Astrocyte (in vitro differentiated cells and primary cell): ENCODE data around the gene BFAR. TPM values are rescaled to one million over a fixed set of nuclear protein-coding genes. Genes with fewer than 3 reads are reported as not detected.
"Not testable (repeated sequence)": the region's sequence is repeated elsewhere in the genome, so short reads cannot be mapped to it uniquely, and the experiment has no call there.

Experiments used
- DNase-seq: peaks from one replicate; pipeline ENCODE4 v3.0.0-alpha.2; 2010; ENCODE audit warnings: low read depth
- FAIRE-seq: peaks from 2 replicates; lab custom pipeline; 2011; peaks lifted over from hg19 to GRCh38; lab: Jason Lieb, UNC
- H2AFZ ChIP-seq: 2 replicates; pipeline ENCODE4 v1.6.0; 2012; ENCODE audit warnings: low read depth, low read length, inconsistent platforms
- H3K27ac ChIP-seq: 2 replicates; pipeline ENCODE4 v1.5.1; 2011; ENCODE audit warnings: low read depth, low read length, inconsistent platforms
- H3K27me3 ChIP-seq: 2 replicates; pipeline ENCODE4 v1.6.0; 2011; ENCODE audit warnings: low read length, inconsistent platforms; ENCODE audit not compliant: insufficient read depth
- H3K36me3 ChIP-seq: 2 replicates; pipeline ENCODE4 v1.5.1; 2011; ENCODE audit warnings: low read length, inconsistent platforms; ENCODE audit not compliant: insufficient read depth
- H3K4me1 ChIP-seq: 2 replicates; pipeline ENCODE4 v1.5.1; 2011; ENCODE audit warnings: low read length, inconsistent platforms; ENCODE audit not compliant: insufficient read depth
- H3K4me2 ChIP-seq: 2 replicates; pipeline ENCODE4 v1.6.0; 2012; ENCODE audit warnings: low read length, inconsistent platforms
- H3K4me3 ChIP-seq: 2 replicates; pipeline ENCODE4 v1.5.1; 2011; ENCODE audit warnings: low read depth, mild to moderate bottlenecking, low read length, inconsistent platforms; ENCODE audit not compliant: insufficient read depth
- H3K79me2 ChIP-seq: 2 replicates; pipeline ENCODE4 v1.6.0; 2012; ENCODE audit warnings: mild to moderate bottlenecking, low read length, inconsistent platforms; ENCODE audit not compliant: insufficient read depth
- H3K9ac ChIP-seq: 2 replicates; pipeline ENCODE4 v1.6.0; 2012; ENCODE audit warnings: mild to moderate bottlenecking, low read length, inconsistent platforms
- H3K9me3 ChIP-seq: 2 replicates; pipeline ENCODE4 v1.5.1; 2012; ENCODE audit warnings: low read depth, mild to moderate bottlenecking, low read length, inconsistent platforms; ENCODE audit not compliant: insufficient read depth
- H4K20me1 ChIP-seq: 2 replicates; pipeline ENCODE4 v1.6.0; 2012; ENCODE audit warnings: low read length, inconsistent platforms; ENCODE audit not compliant: insufficient read depth
- H3K27ac Mint-ChIP-seq: one replicate; pipeline ENCODE4 v1.8.0; 2021; ENCODE audit warnings: mild to moderate bottlenecking, mixed read lengths; ENCODE audit not compliant: unreplicated experiment
- H3K27me3 Mint-ChIP-seq: one replicate; pipeline ENCODE4 v1.8.0; 2021; ENCODE audit warnings: low read depth, mixed read lengths; ENCODE audit not compliant: unreplicated experiment
- H3K36me3 Mint-ChIP-seq: one replicate; pipeline ENCODE4 v1.8.0; 2021; ENCODE audit warnings: low read depth, mixed read lengths; ENCODE audit not compliant: unreplicated experiment
- H3K4me1 Mint-ChIP-seq: one replicate; pipeline ENCODE4 v1.8.0; 2021; ENCODE audit warnings: low read depth, mixed read lengths; ENCODE audit not compliant: unreplicated experiment
- H3K4me3 Mint-ChIP-seq: one replicate; pipeline ENCODE4 v1.8.0; 2021; ENCODE audit warnings: mild to moderate bottlenecking, moderate library complexity, mixed read lengths; ENCODE audit not compliant: unreplicated experiment
- H3K9me3 Mint-ChIP-seq: one replicate; pipeline ENCODE4 v1.8.0; 2021; ENCODE audit warnings: mild to moderate bottlenecking, mixed read lengths; ENCODE audit not compliant: unreplicated experiment
- total RNA-seq: library from RNA; stranded (reverse); gene quantifications from 2 replicates; pipeline ENCODE4 v1.2.1, GENCODE V29; 2021

BFAR gene
- total RNA-seq, 1 donor from 2014 or later = 93.7 TPM

- H3K27me3 ChIP-seq, H3K79me2 ChIP-seq, H3K4me3 Mint-ChIP-seq, H3K4me2 ChIP-seq, H3K4me1 Mint-ChIP-seq, H3K4me3 ChIP-seq, H3K9me3 Mint-ChIP-seq, H3K36me3 Mint-ChIP-seq, H3K9ac ChIP-seq, H4K20me1 ChIP-seq, H3K27ac ChIP-seq, H3K36me3 ChIP-seq, H3K9me3 ChIP-seq, FAIRE-seq, H3K27me3 Mint-ChIP-seq, H3K4me1 ChIP-seq, H2AFZ ChIP-seq, DNase-seq, H3K27ac Mint-ChIP-seq: not testable (repeated sequence)
Measured at GRCh38 chr16:14703156-14704011, 70.6 kb downstream of the BFAR start, which contains the start of gene NPIPA3. Gene NPIPA3, plus strand, starts transcription at chr16:14703411. Its CDS starts 5,533 bp downstream, at chr16:14708944.

Other genes starting within 250 kb of the BFAR start
- gene PARN, start 2.7 kb upstream of the BFAR start, total RNA-seq = 26.1 TPM in 2 replicates
- gene PLA2G10, start 61.4 kb downstream of the BFAR start, total RNA-seq = not detected in 2 replicates
- gene NPIPA3, start 70.5 kb downstream of the BFAR start, total RNA-seq = 0.94 and 9.8 TPM in 2 replicates
- gene NPIPA2, start 109.6 kb downstream of the BFAR start, total RNA-seq = 1.1 and 8.6 TPM in 2 replicates
- 195 and 219 TPM in 2 replicates for gene NOMO1, start 200.8 kb downstream of the BFAR start, total RNA-seq